HepG2 (cell line): ENCODE data around the gene TMEM87A. TPM values are rescaled to one million over a fixed set of nuclear protein-coding genes. Genes with fewer than 3 reads are reported as not detected.

Source experiments
- ATAC-seq: fragments of 200-7000 bp; cut with Tn5 transposase; 3 replicates; pipeline ENCODE4 v1.9.1; 2020; ENCODE audit warnings: mild to moderate bottlenecking, moderate library complexity
- BruUV-seq: library from RNA; stranded (reverse); fragments of 400-500 nt; replicated peaks from 2 replicates; lab custom pipeline; 2021; lab: Mats Ljungman, UMichigan
- CTCF ChIA-PET: fragments of 300-600 bp; formaldehyde crosslinking; extraction: SDS; loops from one replicate; lab custom pipeline; 2021; ENCODE audit warnings: low total read pairs, inconsistent platforms, low intra/inter-chr PET ratio; lab: Yijun Ruan, JAX
- POLR2A ChIA-PET: fragments of 350-600 bp; sonication (Branson Sonifier 250); formaldehyde crosslinking; loops from one replicate; lab custom pipeline; 2020; ENCODE audit warnings: antibody characterized with exemption, inconsistent platforms; lab: Yijun Ruan, JAX
- DNase-seq: peaks from one replicate; pipeline ENCODE4 v3.0.0-alpha.2; 2015; ENCODE audit warnings: low spot score
- FAIRE-seq: peaks from 3 replicates; lab custom pipeline; 2011; peaks lifted over from hg19 to GRCh38; lab: Jason Lieb, UNC
- H2AFZ ChIP-seq: one replicate; pipeline ENCODE4 v1.6.1; 2011; ENCODE audit warnings: low read length, inconsistent platforms
- H3K27ac ChIP-seq: fragments of 300-600 bp; 3 replicates; pipeline ENCODE4 v1.8.0; 2011; ENCODE audit warnings: mixed run types, mild to moderate bottlenecking, mixed read lengths, low read length, inconsistent platforms; ENCODE audit not compliant: insufficient read depth; ENCODE audit errors: extremely low read length
- H3K27me3 ChIP-seq, 2 experiments: fragments of 200-600 bp in 1 of 2; 2 replicates in 1 of 2; 3 replicates in 1 of 2; pipeline versions ENCODE4 v1.6.0 to v1.8.0; 2011; ENCODE audit warnings: low read length in 2 of 2, mild to moderate bottlenecking in 2 of 2, moderate library complexity in 2 of 2, inconsistent platforms in 1 of 2; ENCODE audit not compliant: insufficient read depth in 2 of 2, control insufficient read depth in 1 of 2
- H3K36me3 ChIP-seq, 2 experiments: fragments of 200-600 bp in 1 of 2; replicated peaks in 1 of 2; 2 replicates in 1 of 2; 3 replicates in 1 of 2; pipeline versions ENCODE4 v1.5.1 to v1.8.0; 2011; ENCODE audit warnings: low read length in 2 of 2, inconsistent platforms in 1 of 2; ENCODE audit not compliant: insufficient read depth in 2 of 2, control insufficient read depth in 1 of 2
- H3K4me1 ChIP-seq: 2 replicates; pipeline ENCODE4 v1.5.1; 2012; ENCODE audit warnings: low read length, inconsistent platforms; ENCODE audit not compliant: insufficient read depth
- H3K4me2 ChIP-seq: 2 replicates; pipeline ENCODE4 v1.6.0; 2011; ENCODE audit warnings: low read depth, low read length, inconsistent platforms
- H3K4me3 ChIP-seq, 3 experiments: fragments of 200-600 bp in 1 of 3; sonication (generic), shearing (Covaris generic) in 1 of 3; replicated peaks in 1 of 3; 2 replicates each; pipeline ENCODE4 v1.5.1; 2011 to 2016; ENCODE audit warnings: low read length in 3 of 3, inconsistent platforms in 2 of 3, low read depth in 2 of 3, mild to moderate bottlenecking in 2 of 3, control low read depth in 1 of 3, mixed read lengths in 1 of 3; ENCODE audit not compliant: insufficient read depth in 1 of 3
- H3K79me2 ChIP-seq: one replicate; pipeline ENCODE4 v1.6.1; 2011; ENCODE audit warnings: low read length, inconsistent platforms; ENCODE audit not compliant: insufficient read depth
- H3K9ac ChIP-seq: 2 replicates; pipeline ENCODE4 v1.6.0; 2011; ENCODE audit warnings: mild to moderate bottlenecking, low read depth, low read length, inconsistent platforms; ENCODE audit not compliant: insufficient read depth
- H3K9me3 ChIP-seq: 2 replicates; pipeline ENCODE4 v1.5.1; 2012; ENCODE audit warnings: mild to moderate bottlenecking, low read length
- H4K20me1 ChIP-seq: 2 replicates; pipeline ENCODE4 v1.6.0; 2011; ENCODE audit warnings: inconsistent platforms, mild to moderate bottlenecking, low read length, moderate library complexity; ENCODE audit not compliant: insufficient read depth
- MXD4 ChIP-seq: IDR thresholded peaks from 2 replicates; pipeline ENCODE4 v1.6.1; 2016; ENCODE audit warnings: mild to moderate bottlenecking, missing biosample characterization, missing genetic modification reagents
- NAIF1 ChIP-seq: sonication (generic); formaldehyde crosslinking; IDR thresholded peaks from 2 replicates; pipeline ENCODE4 v1.5.0; 2020; ENCODE audit warnings: mild to moderate bottlenecking, missing genetic modification reagents, borderline replicate concordance
- SIN3A ChIP-seq: IDR thresholded peaks from 2 replicates; pipeline ENCODE4 v1.6.1; 2011; ENCODE audit warnings: low read depth, mild to moderate bottlenecking, control low read depth, low read length, borderline replicate concordance
- SRY ChIP-seq: sonication (generic); formaldehyde crosslinking; IDR thresholded peaks from 2 replicates; pipeline ENCODE4 v1.8.0; 2022; ENCODE audit warnings: mild to moderate bottlenecking, missing genetic modification reagents
- SUZ12 ChIP-seq: fragments of 150-350 bp; IDR thresholded peaks from 2 replicates; pipeline ENCODE4 v1.6.1; 2014; ENCODE audit warnings: low read depth, low read length
- TOPORS ChIP-seq: sonication (generic); formaldehyde crosslinking; IDR thresholded peaks from 2 replicates; pipeline ENCODE4 v1.8.0; 2023; ENCODE audit warnings: mild to moderate bottlenecking, missing genetic modification reagents
- YY1 ChIP-seq: IDR thresholded peaks from 2 replicates; pipeline ENCODE4 v1.6.1; 2011; ENCODE audit warnings: low read length, low read depth, moderate library complexity, mild to moderate bottlenecking; ENCODE audit not compliant: insufficient read depth, insufficient replicate concordance
- WGBS: methylation state at CpG from one replicate; pipeline ENCODE4 v1.1.6; 2017; ENCODE audit warnings: low lambda C conversion rate; 5-methylcytosine and 5-hydroxymethylcytosine counted together
- in situ Hi-C: cut with HindIII; loops from 2 replicates; pipeline ENCODE4 v1.10.0; 2017; ENCODE audit warnings: low pct_unique_long_range_greater_than_20kb; ENCODE audit not compliant: extremely low pct_ligation_motif_present
- intact Hi-C: fragments of 100-400 bp; cut with micrococcal nuclease; formaldehyde crosslinking; loops from one replicate; pipeline ENCODE4 v1.10.0; 2022; ENCODE audit not compliant: unreplicated experiment
- polyA plus RNA-seq, 8 experiments: library from polyadenylated mRNA; depleted of rRNA in 3 of 8; stranded (reverse) in 7 of 8; unstranded in 1 of 8; fragments of >200 nt; fragmentation: Illumina TruSeq in 4 of 8; extraction: Trizol in 4 of 8; gene quantifications; 2 replicates each; pipeline versions ENCODE4 v1.2.1 to v1.2.3, GENCODE V29; 2011 to 2016; ENCODE audit warnings: low read depth in 4 of 8, missing spikeins in 1 of 8, mixed read lengths in 1 of 8; ENCODE audit not compliant: insufficient read depth in 1 of 8
- total RNA-seq, 5 experiments: library from RNA; depleted of rRNA; stranded (reverse); fragments of >200 nt; fragmentation: Illumina TruSeq; extraction: Trizol; gene quantifications; 2 replicates each; pipeline ENCODE4 v1.2.3, GENCODE V29; 2016; ENCODE audit warnings: low read depth in 1 of 5
- TF ChIP-seq, protein P1 (sequence below): sonication (generic); formaldehyde crosslinking; IDR thresholded peaks from 2 replicates; pipeline ENCODE4 v1.4.0; 2020; ENCODE audit warnings: mild to moderate bottlenecking, missing genetic modification reagents, borderline replicate concordance
- TF ChIP-seq, protein P2 (sequence below): sonication (generic); formaldehyde crosslinking; IDR thresholded peaks from 2 replicates; pipeline ENCODE4 v1.4.0; 2020; ENCODE audit warnings: mild to moderate bottlenecking, missing genetic modification reagents
- TF ChIP-seq, protein P3 (sequence below): sonication (generic); formaldehyde crosslinking; conservative IDR thresholded peaks from 2 replicates; pipeline ENCODE4 v1.8.1; 2023; ENCODE audit warnings: missing genetic modification reagents

TMEM87A gene
- total and polyA plus RNA-seq, 2 of the 13 experiments (the other 11 are each of a cell fraction or from before 2014, with no cell fraction given): 20.2 to 42.8 TPM

DNA sequence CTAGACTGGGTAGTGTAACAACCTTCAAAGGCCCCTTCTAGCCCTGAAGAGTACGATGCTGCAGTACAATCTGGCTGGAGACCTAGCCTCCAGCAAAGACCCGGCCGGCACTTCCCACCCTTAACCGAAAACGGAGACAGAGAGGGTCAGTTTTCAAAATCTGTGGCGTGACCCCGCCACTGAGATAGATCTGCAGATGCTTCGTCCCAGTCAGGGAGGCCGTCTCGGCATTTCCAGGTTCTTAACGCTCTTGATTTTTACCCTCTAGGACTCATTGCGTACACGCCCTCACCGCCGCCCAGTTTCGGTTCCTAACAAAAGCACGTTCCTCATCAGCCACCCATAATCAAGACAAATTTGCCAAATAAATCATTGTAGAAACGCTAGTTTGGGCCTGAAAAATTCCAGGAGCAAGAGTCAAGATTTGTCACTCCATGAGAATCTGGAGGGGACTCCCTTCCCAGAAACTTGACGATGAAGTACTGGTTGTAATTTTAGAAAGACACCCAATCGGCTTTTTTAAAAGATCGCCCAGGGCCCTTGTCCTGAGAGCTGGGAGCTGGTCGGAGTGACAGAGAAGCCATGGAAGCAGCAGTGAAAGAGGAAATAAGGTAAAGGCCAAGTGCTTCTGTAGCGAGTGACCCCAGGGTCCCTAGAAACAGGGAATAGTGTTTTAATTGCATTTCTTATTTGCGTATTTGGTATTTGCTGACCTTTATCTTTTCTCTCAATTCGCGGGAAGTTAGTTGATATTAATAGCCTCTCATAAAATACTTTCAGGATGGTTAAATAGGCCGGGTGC lies 868 bp upstream of the TMEM87A start:
- DNase-seq (peak; percentile 31), FAIRE-seq (no peak), ATAC-seq (peak; percentile 32)
- intact Hi-C loops: loop anchor here (2.0 to 5.0 kb wide), 2 partner anchors 111 to 198 kb away; no protein-coding TSS in a partner anchor
- Histone ChIP-seq H3K79me2 (peaks cover 54% of the 10 kb centered on the region), H2AFZ (peak overlapping the region; percentile 64), H3K27ac (peak overlapping the region; percentile 98), H3K4me2 (peak overlapping the region; percentile 89), H3K36me3 (peaks cover 0 to 6% of the 10 kb centered on the region in 2 experiments; a peak in 2 of 5 replicates), H4K20me1 (peaks cover 8% of the 10 kb centered on the region; the same call in 1 of the 2 replicates), H3K9ac (peak overlapping the region; percentile 95), H3K27me3 (no peaks in the 10 kb centered on the region; a peak in 1 of 5 replicates), H3K9me3 (no peaks in the 10 kb centered on the region), H3K4me3 (peak overlapping the region; percentile 63 to 89 (median 80)), H3K4me1 (peaks cover 39% of the 10 kb centered on the region)
- ChIA-PET CTCF (no interaction called here), POLR2A (interaction anchor here (0.6 to 2.0 kb wide), 25 partner anchors 8 to 302 kb away, joined by 3 to 28 read pairs (median 5); partner anchors contain the start of genes EHD4, SNAP23, STARD9 and VPS39)
- under 1% methylated on average over 24 of the region's 27 CpGs for WGBS
- in situ Hi-C loops: no loop called here
- BruUV-seq: TSS peak; percentile 82
- TF ChIP-seq MXD4 (CRISPR knock-in tag) (no peak), SRY (CRISPR knock-in tag) (no peak), NAIF1 (CRISPR knock-in tag) (0 out of 2 replicates have a peak, but pooled peaks have one; percentile 10), TOPORS (CRISPR knock-in tag) (0 out of 2 replicates have a peak, but pooled peaks have one; percentile 14), SUZ12 (no peak), YY1 (peak; percentile 32), SIN3A (0 out of 2 replicates have a peak, but pooled peaks have one; percentile 20)
- TF ChIP-seq, protein P1, sequence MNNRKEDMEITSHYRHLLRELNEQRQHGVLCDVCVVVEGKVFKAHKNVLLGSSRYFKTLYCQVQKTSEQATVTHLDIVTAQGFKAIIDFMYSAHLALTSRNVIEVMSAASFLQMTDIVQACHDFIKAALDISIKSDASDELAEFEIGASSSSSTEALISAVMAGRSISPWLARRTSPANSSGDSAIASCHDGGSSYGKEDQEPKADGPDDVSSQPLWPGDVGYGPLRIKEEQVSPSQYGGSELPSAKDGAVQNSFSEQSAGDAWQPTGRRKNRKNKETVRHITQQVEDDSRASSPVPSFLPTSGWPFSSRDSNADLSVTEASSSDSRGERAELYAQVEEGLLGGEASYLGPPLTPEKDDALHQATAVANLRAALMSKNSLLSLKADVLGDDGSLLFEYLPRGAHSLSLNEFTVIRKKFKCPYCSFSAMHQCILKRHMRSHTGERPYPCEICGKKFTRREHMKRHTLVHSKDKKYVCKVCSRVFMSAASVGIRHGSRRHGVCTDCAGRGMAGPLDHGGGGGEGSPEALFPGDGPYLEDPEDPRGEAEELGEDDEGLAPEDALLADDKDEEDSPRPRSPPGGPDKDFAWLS (CRISPR knock-in tag): 0 out of 2 replicates have a peak, but pooled peaks have one; percentile 7
- TF ChIP-seq, protein P2, sequence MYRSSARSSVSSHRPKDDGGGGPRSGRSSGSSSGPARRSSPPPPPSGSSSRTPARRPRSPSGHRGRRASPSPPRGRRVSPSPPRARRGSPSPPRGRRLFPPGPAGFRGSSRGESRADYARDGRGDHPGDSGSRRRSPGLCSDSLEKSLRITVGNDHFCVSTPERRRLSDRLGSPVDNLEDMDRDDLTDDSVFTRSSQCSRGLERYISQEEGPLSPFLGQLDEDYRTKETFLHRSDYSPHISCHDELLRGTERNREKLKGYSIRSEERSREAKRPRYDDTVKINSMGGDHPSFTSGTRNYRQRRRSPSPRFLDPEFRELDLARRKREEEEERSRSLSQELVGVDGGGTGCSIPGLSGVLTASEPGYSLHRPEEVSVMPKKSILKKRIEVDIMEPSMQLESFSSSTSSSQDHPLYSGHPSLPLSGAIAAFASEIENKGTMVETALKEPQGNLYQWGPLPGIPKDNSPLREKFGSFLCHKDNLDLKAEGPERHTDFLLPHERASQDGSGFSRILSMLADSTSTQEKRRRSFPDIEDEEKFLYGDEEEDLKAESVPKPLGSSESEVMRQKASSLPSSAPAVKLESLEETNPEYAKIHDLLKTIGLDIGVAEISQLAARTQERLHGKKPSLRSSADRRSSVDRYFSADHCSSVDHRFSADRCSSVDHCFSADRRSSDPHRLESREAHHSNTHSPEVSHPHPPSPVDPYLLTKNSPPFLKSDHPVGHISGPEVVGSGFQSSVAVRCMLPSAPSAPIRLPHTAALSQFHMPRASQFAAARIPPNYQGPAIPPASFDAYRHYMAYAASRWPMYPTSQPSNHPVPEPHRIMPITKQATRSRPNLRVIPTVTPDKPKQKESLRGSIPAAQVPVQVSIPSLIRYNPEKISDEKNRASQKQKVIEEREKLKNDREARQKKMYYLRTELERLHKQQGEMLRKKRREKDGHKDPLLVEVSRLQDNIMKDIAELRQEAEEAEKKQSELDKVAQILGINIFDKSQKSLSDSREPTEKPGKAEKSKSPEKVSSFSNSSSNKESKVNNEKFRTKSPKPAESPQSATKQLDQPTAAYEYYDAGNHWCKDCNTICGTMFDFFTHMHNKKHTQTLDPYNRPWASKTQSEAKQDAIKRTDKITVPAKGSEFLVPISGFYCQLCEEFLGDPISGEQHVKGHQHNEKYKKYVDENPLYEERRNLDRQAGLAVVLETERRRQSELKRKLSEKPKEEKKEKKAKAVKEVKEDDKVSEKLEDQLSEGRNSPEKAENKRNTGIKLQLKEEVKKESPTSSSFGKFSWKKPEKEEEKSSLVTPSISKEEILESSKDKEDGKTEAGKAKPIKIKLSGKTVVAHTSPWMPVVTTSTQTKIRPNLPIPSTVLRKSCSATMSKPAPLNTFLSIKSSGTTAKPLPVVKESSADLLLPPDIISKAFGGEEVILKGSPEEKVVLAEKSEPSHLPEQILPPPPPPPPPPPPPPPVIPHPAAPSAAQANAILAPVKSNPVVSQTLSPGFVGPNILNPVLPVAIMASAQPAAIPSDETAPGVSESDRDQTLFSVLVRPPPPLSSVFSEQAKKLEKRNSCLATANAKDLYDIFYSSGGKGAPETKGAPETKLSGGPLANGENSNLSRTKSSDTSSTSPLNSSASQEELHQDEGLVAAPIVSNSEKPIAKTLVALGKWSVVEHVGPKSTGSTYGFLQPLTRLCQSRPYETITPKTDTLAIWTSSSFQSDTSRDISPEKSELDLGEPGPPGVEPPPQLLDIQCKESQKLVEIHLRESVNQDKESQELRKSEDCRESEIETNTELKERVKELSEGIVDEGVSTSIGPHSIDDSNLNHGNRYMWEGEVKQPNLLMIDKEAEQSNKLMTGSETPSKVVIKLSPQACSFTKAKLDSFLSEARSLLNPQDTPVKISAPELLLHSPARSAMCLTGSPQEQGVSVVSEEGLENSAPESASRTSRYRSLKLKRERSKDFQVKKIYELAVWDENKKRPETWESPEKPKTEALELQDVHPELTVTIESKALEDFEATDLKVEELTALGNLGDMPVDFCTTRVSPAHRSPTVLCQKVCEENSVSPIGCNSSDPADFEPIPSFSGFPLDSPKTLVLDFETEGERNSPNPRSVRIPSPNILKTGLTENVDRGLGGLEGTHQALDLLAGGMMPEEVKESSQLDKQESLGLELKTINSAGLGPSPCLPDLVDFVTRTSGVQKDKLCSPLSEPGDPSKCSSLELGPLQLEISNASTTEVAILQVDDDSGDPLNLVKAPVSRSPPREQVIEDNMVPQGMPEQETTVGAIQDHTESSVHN: no peak
- TF ChIP-seq, protein P3, sequence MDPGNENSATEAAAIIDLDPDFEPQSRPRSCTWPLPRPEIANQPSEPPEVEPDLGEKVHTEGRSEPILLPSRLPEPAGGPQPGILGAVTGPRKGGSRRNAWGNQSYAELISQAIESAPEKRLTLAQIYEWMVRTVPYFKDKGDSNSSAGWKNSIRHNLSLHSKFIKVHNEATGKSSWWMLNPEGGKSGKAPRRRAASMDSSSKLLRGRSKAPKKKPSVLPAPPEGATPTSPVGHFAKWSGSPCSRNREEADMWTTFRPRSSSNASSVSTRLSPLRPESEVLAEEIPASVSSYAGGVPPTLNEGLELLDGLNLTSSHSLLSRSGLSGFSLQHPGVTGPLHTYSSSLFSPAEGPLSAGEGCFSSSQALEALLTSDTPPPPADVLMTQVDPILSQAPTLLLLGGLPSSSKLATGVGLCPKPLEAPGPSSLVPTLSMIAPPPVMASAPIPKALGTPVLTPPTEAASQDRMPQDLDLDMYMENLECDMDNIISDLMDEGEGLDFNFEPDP: peak; percentile 96; the same call in 1 of the 2 replicates
